ENCODE measurements around the gene C17orf113. TPM values are rescaled to one million over a fixed set of nuclear protein-coding genes. Genes with fewer than 3 reads are reported as not detected.

The C17orf113 gene
- total and polyA plus RNA-seq, 12 donors: 0.14 to 1.1 (median 0.60) TPM

DNA sequence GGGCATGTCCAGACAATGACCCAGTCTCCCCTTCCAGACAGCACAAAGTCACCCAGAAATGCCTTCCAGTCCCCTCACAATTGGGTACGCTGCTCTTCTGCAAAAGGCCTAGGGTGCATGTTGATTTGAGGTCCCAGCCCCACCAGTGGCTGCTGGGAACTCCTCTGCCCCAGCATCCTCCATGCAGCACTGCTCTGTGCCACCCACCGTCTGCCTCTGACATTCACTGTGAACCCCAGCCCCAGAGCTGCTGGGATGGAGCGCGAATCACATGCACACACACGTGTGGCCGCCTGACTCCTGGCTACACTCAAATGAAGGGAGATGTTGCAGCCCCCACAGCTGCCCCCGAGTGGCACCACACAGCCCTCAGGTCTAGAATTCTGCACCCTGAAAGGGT is 1.2 kb upstream of the C17orf113 start:
- WGBS, 4 donors: 90 to 100% (median 91%) methylated on average over 4 to 7 of the region's 7 CpGs
- Histone ChIP-seq H3K36me3 (replicated peaks in 1 of 2) (no peaks in the 10 kb centered on the region), H3K4me3 (no peak overlapping the region), H3K27me3 (no peaks in the 10 kb centered on the region), H3K4me1 (replicated peaks in 1 of 2) (peaks cover 0 to 6% of the 10 kb centered on the region in 2 donors), H3K9me3 (replicated peaks in 1 of 3) (no peaks in the 10 kb centered on the region), H3K27ac (no peak overlapping the region)
- DNase-seq: no peak
- intact Hi-C loops (cut with DNase I): no loop called here
- TF ChIP-seq POLR2A (IDR thresholded peaks at IDR 0.05): no peak
- TF ChIP-seq, protein P1, sequence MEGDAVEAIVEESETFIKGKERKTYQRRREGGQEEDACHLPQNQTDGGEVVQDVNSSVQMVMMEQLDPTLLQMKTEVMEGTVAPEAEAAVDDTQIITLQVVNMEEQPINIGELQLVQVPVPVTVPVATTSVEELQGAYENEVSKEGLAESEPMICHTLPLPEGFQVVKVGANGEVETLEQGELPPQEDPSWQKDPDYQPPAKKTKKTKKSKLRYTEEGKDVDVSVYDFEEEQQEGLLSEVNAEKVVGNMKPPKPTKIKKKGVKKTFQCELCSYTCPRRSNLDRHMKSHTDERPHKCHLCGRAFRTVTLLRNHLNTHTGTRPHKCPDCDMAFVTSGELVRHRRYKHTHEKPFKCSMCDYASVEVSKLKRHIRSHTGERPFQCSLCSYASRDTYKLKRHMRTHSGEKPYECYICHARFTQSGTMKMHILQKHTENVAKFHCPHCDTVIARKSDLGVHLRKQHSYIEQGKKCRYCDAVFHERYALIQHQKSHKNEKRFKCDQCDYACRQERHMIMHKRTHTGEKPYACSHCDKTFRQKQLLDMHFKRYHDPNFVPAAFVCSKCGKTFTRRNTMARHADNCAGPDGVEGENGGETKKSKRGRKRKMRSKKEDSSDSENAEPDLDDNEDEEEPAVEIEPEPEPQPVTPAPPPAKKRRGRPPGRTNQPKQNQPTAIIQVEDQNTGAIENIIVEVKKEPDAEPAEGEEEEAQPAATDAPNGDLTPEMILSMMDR (IDR thresholded peaks at IDR 0.05): no peak

DNA sequence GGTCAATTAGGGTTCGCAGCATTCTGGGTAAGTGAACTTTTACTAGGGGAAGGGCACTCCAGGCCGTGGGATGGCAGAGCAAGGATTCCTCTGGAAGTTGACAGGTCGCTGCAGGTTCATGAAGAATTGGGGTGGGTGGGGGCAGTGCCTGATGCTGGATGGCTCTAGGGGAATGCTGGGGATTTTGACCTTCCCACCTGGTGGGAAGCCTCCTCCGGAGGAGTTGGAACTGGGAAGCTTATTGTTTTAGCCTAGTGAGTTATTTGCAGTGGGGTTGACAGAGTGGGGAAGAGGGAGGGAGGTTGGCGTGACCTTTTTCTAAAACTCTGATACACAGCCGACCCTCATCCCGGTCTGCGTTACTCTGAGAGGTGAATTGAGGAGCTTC is 606 bp upstream of the C17orf113 start:
- Histone ChIP-seq H3K27me3 (no peaks in the 10 kb centered on the region), H3K4me1 (replicated peaks in 1 of 2) (peaks cover 0 to 6% of the 10 kb centered on the region in 2 donors), H3K4me3 (peak overlapping the region in 2 of 4 donors; percentile 26 to 90), H3K36me3 (replicated peaks in 1 of 2) (no peaks in the 10 kb centered on the region), H3K9me3 (replicated peaks in 1 of 3) (no peaks in the 10 kb centered on the region), H3K27ac (no peak overlapping the region)
- no peak for DNase-seq
- WGBS, 4 donors: 60 to 87% (median 70%) methylated on average over 6 to 8 of the region's 8 CpGs
- no peak for TF ChIP-seq POLR2A (IDR thresholded peaks at IDR 0.05)
- TF ChIP-seq, protein P1 (IDR thresholded peaks at IDR 0.05): no peak
- intact Hi-C loops (cut with DNase I): no loop called here

DNA sequence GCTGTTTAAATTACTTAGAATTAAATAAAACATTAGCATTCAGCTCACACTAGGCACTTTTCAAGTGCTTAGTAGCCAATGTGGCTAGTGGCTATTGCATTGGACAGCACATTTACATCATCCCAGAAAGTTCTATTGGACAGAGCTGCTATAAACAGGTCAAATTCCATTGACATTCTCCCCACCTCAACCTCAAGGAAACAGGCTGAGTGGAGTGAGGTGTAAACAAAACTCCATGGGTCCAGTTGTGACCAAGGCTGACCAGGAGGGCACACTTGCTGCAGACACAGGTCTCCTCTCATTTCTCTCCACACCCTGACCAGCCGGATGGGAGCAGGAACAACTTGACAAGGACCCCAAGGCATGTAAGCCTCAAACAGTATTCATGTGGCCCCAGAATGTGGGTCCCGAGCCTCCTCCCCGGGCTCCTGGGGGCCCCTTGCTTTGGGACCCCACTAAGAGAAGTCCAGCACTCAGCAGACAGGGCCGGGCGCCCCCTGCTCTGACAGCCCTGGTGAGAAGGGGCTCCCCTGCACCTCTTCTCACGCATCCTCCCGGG is 488 bp downstream of the C17orf113 start:
- 0 to 3% (median 1%) methylated on average over 1 to 7 of the region's 7 CpGs for WGBS, 4 donors
- no peaks in the 10 kb centered on the region for H3K36me3 ChIP-seq (replicated peaks in 1 of 2)
- peak overlapping the region in 2 of 4 donors; percentile 52 to 90 for H3K4me3 ChIP-seq
- intact Hi-C loops (cut with DNase I): no loop called here
- DNase-seq: no peak
- no peaks in the 10 kb centered on the region for H3K9me3 ChIP-seq (replicated peaks in 1 of 3)
- no peak overlapping the region for H3K27ac ChIP-seq
- TF ChIP-seq POLR2A (IDR thresholded peaks at IDR 0.05): no peak
- TF ChIP-seq, protein P1 (IDR thresholded peaks at IDR 0.05): no peak
- H3K4me1 ChIP-seq (replicated peaks in 1 of 2): peaks cover 0 to 6% of the 10 kb centered on the region in 2 donors
- H3K27me3 ChIP-seq: no peaks in the 10 kb centered on the region

DNA sequence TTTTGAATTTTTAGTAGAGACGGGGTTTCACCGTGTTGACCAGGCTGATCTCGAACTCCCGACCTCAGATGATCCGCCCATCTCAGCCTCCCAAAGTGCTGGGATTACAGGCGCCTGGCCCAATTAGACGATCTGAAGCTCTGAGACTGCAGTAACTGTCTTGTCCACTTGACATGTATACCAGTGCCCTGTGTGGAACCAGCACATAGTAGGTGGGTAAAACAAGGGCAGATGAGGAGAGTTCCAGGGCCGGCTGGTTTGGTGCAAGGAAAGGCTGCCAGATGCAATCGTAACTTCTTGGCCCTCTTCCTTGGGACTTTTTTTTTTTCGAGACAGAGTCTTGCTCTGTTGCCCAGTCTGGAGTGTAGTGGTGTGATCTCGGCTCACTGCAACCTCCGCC is 3.1 kb downstream of the C17orf113 start:
- TF ChIP-seq, protein P1 (IDR thresholded peaks at IDR 0.05): no peak
- no peak for TF ChIP-seq POLR2A (IDR thresholded peaks at IDR 0.05)
- intact Hi-C loops (cut with DNase I): no loop called here

More for the DNA sequence above, 3.1 kb downstream of the C17orf113 start:
- Histone ChIP-seq H3K27ac (no peak overlapping the region), H3K36me3 (replicated peaks in 1 of 2) (no peaks in the 10 kb centered on the region), H3K4me3 (no peak overlapping the region), H3K27me3 (no peaks in the 10 kb centered on the region), H3K4me1 (replicated peaks in 1 of 2) (peaks cover 0 to 6% of the 10 kb centered on the region in 2 donors), H3K9me3 (replicated peaks in 1 of 3) (no peaks in the 10 kb centered on the region)
- DNase-seq: no peak
- WGBS, 4 donors: 83 to 87% (median 86%) methylated on average over 11 to 12 of the region's 12 CpGs
